ENCODE data around the gene PRR15.
"Not testable (repeated sequence)": the region's sequence is repeated elsewhere in the genome, so short reads cannot be mapped to it uniquely, and the experiment has no call there.

PRR15 gene

DNA sequence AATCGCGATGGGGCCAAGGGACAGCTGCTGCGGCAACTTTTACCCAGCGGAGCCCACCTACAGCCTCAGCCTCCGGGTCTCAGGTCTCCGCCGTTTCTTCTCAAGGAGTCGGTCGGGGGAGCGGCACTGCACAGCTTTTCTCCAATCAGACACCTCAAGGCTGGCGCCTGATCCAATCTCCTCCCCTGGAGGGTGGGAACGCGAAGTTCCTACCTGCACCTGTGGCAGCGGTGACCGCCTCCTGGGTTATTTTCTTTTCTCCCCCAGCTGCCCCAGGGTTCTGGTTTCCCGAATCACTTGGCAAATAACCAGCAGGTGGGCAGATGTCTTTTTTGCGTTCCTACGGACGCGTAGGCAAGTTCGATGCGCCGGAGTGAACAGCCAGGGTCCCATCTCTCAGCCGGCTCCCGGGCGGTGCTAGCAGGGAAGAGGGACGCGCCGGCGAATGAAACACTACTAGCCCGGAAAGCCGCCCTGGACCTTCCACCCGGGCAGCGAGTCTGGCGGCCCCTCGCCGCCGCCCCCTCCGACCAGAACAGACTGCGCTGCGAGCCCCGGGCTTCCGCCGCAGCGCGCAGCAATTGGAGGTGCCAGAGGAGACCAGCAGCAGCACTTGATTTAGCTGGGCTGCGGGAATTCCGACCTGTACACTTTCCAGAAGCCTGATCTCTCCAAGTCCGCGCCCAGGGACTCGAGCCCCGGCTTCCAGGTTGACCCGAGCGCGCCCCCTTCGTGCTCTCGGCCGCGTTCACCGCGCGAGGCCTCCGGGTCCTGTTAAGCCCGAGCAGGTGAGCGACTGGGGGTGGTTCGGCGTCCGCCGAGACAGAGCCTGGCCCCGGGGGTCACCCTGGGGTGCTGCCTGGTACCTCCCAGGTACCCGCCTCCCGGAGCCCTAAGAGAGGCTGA lies at the start of gene PRR15:
TSS of gene PRR15 (plus strand) at position 246 of the 906 bp plus-strand sequence. CDS start 2,495 bp downstream, outside the sequence.
- no peak for DNase-seq

GRCh38 chr7:29516491-29516890 lies 47.1 kb upstream of the PRR15 start:
- DNase-seq = no peak

DNA sequence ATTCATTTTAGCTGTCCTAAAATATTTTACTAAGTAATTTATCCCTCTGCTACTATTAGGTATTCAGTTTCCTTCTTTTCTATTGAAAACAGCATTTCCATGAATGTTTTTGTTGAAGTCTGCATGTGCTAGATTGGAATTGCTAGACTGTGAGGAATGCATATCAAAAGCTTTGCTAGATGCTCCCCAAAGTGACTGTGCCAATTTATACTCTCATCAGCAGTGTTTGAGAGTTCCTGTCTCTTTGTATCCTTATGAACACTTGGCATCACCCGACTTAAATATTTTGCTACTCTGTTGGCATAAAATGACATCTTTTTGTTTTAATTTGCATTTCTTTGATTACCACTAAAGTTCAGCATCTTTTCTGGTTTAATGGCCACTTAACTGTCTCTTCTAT lies 45.0 kb upstream of the PRR15 start:
- no peak for DNase-seq

GRCh38 chr7:29523728-29524127 lies 39.9 kb upstream of the PRR15 start:
- no peak for DNase-seq

DNA sequence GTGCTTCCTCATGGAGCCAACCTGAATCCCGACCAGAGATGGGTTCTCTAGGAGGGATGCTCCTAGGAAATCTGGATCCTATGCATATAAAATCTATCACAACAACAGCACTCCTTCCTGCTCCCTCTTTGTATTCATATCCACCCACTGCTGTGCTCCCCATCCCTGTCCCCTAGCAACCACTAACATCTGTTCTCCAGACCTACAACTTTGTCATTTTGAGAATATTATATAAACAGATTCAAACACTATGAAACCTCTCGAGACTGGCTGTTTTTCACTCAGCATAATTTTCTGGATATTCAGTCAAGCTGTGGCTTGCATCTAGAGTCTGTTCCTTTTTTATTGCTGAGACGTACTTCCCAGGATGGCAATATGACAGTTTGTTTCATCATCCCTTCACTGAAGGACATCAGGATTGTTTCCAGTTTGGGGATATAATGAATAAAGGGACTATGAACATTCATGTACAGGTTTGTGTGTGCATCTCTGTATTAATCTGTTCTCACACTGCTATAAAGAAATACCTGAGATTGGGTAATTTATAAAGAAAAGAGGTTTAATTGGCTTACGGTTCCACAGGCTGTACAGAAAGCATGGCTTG lies 36.0 kb upstream of the PRR15 start:
- DNase-seq = peak in 1 of 2 donors; percentile 1

- DNase-seq = not testable (repeated sequence)
Measured at GRCh38 chr7:29528526-29528925, 35.1 kb upstream of the PRR15 start.

DNA sequence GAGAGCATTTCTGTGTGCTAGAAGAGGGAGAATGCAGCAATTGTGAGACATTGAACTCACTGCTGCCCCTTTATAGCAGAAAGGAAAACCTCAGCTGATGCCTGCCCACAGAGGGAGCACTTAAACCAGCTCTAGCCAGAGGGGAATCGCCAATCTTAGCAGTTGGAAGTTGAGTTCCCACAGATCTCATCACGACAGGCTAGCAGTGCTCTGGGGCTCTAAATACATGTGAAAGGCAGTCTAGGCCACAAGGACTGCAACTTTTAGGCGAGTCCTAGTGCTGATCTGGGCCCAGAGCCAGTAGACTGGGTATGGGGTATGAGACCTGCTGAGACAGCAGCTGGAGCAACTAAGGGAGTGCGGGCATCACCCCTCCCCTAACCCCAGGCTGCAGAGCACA lies 25.2 kb upstream of the PRR15 start:
- no peak for DNase-seq

DNA sequence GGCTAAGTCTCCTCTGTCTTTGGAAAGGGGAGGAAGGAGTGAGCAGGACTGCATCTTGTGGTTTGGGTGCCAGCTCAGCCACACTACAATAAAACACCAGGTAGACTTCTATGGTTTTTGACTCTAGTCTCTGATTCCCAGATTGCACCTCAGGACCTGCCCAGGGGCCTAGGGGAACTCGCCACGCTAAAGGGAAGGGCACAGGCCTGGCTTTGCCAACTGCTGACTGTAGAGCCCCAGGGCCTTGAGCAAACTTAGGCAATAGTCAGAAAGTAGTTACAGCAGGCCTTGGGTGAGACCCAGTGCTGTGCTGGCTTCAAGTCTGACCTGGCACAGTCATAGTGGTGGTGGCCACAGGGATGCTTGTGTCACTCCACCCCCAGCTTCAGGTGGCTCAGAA lies 24.2 kb upstream of the PRR15 start:
- DNase-seq = no peak

DNA sequence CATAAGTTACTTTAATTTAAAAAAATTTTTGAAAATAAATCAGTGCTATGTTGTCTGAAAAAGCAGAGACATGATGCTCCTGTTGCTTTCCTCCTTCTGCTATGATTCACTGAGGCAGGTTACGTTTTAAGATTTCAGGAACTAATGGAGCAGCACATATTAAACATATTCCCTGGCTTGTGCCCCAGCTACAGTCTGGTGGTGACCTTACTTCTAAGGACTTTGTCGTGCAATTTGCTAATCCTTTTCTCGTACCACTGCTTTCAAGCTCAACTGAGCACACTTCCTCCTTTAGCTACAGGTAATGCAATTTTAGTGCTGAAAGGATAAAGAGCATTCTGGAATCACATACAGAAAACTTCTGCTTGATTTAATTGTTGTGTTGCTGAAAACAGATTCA lies 16.2 kb upstream of the PRR15 start:
- no peak for DNase-seq

- no peak for DNase-seq
Measured at GRCh38 chr7:29548823-29549222, 14.8 kb upstream of the PRR15 start.

- no peak for DNase-seq
Measured at GRCh38 chr7:29552392-29552791, 11.2 kb upstream of the PRR15 start.

- DNase-seq = no peak
Measured at GRCh38 chr7:29555061-29555460, 8.6 kb upstream of the PRR15 start.

GRCh38 chr7:29556405-29557195 lies 7.0 kb upstream of the PRR15 start:
- no peak for DNase-seq

DNA sequence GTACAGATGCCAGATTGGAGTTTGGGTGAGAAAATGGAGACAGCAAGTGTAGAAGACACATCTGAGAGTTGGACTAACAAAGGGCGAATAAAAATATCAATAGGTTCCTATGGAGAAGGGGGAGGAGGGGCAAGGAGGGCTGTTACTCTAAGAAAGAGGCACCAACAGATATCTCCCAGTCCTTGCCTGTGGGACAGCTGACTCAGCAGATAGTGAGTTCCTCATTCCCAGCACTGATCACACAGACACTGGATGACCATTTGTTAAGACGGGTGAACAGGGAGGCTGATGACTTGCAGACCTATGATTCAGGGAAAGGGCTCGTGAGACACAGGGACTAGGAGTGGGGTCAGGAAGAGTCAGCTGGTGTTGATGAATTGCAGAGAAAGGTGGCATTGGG lies 5.7 kb upstream of the PRR15 start:
- DNase-seq = peak; percentile 66 to 83

DNA sequence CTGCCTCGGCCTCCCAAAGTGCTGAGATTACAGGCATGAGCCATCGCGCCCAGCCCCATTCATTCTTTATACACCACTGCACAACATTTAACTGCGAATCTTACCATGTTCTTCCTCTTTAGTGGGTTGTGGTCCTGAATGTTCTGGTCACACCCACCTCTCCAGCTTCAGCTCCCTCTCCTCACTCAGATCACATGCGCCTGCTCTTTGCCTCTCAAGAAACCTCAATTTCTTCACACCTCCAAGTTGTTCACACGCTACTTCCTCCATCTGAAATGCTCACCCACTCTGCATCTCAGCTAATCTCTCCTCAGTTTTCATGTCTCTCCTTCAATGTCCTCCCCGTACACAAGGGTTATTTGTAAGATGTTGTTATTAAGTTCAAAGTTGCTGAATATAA lies 2.4 kb upstream of the PRR15 start:
- no peak for DNase-seq

DNA sequence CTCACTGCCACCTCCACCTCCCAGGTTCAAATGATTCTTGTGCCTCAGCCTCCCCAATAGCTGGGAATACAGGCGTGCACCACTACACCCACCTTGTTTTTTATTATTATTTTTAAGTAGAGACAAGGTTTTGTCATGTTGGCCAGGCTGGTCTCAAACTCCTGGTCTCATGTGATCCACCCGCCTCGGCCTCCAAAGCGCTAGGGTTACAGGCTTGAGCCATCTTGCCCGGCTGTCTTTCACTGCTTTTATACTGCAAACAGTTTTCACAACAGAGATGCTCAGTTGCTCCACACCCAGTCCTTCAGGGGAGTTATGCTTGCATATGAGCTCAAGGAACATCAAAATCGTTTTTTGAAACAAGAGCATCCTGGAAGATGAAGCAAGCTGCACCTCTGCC lies 1.3 kb upstream of the PRR15 start:
- DNase-seq = no peak

DNA sequence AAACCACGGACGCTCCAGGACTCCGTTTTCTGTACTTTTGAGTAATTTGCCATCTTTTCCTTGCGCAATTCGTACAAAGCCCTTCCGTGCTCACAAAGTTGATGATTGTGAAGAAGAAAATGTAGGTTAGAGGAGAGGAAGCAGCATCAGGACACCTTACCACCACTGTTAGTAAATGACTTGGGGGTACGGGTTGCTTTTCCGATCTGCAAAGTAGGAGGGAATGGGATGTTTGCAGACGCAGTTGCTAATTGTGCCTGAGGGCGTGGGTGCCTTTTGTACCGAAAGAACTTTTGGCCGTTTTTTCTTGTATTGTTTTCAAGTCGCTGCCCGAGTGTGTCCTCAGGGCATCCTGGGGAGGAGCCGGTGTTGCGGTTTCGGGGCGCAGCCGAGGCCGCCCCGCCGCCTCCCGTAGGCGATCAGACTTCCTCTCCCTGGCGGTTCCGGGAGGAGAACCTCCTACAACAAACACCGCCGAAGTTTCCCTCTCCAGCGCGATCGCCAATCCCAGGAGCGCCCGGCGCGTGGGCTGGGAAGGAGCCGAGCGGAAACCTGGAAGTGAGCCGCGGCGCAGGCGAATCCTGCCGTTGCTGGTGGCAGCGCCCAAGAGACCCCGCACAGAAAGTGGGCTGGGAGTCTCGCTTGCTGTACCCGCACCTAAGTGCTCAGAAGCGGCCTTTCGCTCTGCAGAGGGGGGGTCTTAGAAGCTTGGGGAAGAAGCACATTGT lies 1.0 kb downstream of the PRR15 start:
- peak; percentile 67 to 75 for DNase-seq

DNA sequence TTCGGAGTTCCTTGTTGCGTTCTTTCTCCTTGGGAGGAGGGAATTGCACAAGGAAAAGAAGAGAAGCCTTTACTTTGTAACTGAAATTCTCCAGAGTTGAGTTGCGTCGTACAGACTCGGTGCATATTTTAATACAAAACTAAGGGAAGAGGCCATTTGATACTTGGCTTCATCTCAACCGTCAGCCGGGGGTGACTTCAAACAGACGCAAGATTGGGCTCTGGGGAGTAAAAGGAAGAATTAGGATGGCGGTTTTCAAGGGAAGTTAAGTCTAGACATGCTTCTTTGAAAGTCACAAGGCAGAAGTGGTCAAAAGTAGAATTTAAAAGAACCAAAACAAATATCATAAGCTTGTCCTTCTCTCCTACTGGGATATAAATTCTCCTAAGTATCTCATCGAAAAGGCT lies 1.6 kb downstream of the PRR15 start:
- no peak for DNase-seq

- DNase-seq = no peak
Measured at GRCh38 chr7:29565634-29565981, 2.0 kb downstream of the PRR15 start.

DNA sequence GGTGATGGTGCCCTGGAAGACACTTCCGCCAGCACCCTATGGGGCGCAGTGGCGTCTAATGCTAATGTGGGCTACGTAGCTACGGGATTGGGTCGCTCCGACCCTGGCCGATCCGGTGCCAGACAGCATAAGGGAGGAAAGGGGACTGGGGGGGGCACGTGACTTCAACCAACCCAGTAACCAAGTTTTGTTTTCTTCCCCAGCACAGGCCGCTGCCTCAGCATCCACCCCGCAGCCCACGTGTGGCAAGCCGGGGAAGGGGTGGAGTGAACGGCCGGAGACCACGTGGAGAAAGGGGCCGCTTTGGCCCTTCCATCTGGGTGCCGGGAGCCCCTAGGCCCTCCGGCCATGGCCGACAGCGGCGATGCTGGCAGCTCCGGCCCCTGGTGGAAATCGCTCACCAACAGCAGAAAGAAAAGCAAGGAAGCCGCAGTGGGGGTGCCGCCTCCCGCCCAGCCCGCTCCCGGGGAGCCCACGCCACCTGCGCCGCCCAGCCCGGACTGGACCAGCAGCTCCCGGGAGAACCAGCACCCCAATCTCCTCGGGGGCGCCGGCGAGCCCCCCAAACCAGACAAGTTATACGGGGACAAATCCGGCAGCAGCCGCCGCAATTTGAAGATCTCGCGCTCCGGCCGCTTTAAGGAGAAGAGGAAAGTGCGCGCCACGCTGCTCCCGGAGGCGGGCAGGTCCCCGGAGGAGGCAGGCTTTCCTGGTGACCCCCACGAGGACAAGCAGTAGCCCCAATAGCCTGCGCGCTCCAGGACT lies 2.5 kb downstream of the PRR15 start:
- DNase-seq = no peak

- DNase-seq = no peak
Measured at GRCh38 chr7:29567174-29567573, 3.5 kb downstream of the PRR15 start.

GRCh38 chr7:29569648-29570047 lies 6.0 kb downstream of the PRR15 start:
- peak in 1 of 2 donors; percentile 42 for DNase-seq

Measured in inflammatory macrophage treated with lipopolysaccharide for 1 hour (primary cell).